GM19025 (cell line): ENCODE data around the gene NARS2.
"Not testable (repeated sequence)": the region's sequence is repeated elsewhere in the genome, so short reads cannot be mapped to it uniquely, and the experiment has no call there.

Experiments used
- ATAC-seq: cut with Tn5 transposase; IDR thresholded peaks from one replicate; pipeline ENCODE4 v1.9.1; 2021; ENCODE audit warnings: mild to moderate bottlenecking, low read depth, moderate library complexity; ENCODE audit not compliant: unreplicated experiment

NARS2 gene

GRCh38 chr11:78577495-78577894 lies 2.8 kb upstream of the NARS2 start:
- no peak for ATAC-seq

GRCh38 chr11:78576549-78577097 lies 2.0 kb upstream of the NARS2 start:
- no peak for ATAC-seq

- ATAC-seq: no peak
Measured at GRCh38 chr11:78575478-78575877, 814 bp upstream of the NARS2 start.

GRCh38 chr11:78573681-78574080 lies 983 bp downstream of the NARS2 start:
- ATAC-seq: no peak

GRCh38 chr11:78573271-78573670 lies 1.4 kb downstream of the NARS2 start:
- ATAC-seq: no peak

- no peak for ATAC-seq
Measured at GRCh38 chr11:78572394-78572793, 2.3 kb downstream of the NARS2 start.

- ATAC-seq: no peak
Measured at GRCh38 chr11:78570031-78570430, 4.6 kb downstream of the NARS2 start.

- no peak for ATAC-seq
Measured at GRCh38 chr11:78567209-78567608, 7.5 kb downstream of the NARS2 start.

GRCh38 chr11:78564490-78565467 lies 9.9 kb downstream of the NARS2 start:
- ATAC-seq: no peak

- ATAC-seq: not testable (repeated sequence)
Measured at GRCh38 chr11:78564037-78564436, 10.6 kb downstream of the NARS2 start.

- not testable (repeated sequence) for ATAC-seq
Measured at GRCh38 chr11:78563090-78563489, 11.6 kb downstream of the NARS2 start.

- no peak for ATAC-seq
Measured at GRCh38 chr11:78562398-78562797, 12.3 kb downstream of the NARS2 start.

GRCh38 chr11:78560826-78561484 lies 13.7 kb downstream of the NARS2 start:
- no peak for ATAC-seq

GRCh38 chr11:78560153-78560552 lies 14.5 kb downstream of the NARS2 start:
- ATAC-seq: no peak

GRCh38 chr11:78557236-78557635 lies 17.4 kb downstream of the NARS2 start:
- no peak for ATAC-seq

- no peak for ATAC-seq
Measured at GRCh38 chr11:78555592-78555991, 19.1 kb downstream of the NARS2 start.

- ATAC-seq: no peak
Measured at GRCh38 chr11:78552881-78553280, 21.8 kb downstream of the NARS2 start.

GRCh38 chr11:78552139-78552538 lies 22.5 kb downstream of the NARS2 start:
- ATAC-seq: not testable (repeated sequence)

- no peak for ATAC-seq
Measured at GRCh38 chr11:78551066-78551465, 23.6 kb downstream of the NARS2 start.

GRCh38 chr11:78549624-78550409 lies 24.8 kb downstream of the NARS2 start:
- ATAC-seq: no peak
